ENCODE results near the gene PRSS2. TPM values are rescaled to one million over a fixed set of nuclear protein-coding genes. Genes with fewer than 3 reads are reported as not detected.

Gene PRSS2
- total RNA-seq, 1 donor from 2014 or later: not detected

DNA sequence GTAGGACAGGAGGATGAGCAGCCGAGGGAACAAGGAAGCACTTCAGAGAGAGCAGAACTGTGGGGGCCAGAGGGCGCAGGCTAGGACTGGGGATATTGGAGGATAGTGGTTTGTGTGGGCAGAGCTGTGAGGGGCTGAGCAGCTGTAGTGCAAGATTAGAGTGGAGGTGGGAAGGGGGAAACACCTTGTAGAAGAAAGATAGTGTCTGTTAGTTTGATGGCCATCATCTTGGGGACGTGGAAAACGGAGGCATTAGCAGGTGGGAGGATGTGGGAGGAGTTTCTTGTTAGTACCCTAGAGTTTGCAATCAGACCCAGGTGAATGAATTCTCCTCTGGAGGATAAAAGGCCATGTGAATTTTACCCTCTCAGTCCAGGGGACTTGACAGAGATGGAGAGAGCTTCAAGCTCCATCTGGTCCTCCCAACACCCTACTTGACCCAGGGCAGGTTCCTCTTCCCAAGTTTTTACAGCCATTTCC lies 34.0 kb downstream of the PRSS2 start:
- intact Hi-C loops (cut with DNase I): loop anchor here (5.0 kb wide), 1 partner anchor 1122 kb away; no protein-coding TSS in a partner anchor
- Histone ChIP-seq H3K4me3 (no peak overlapping the region), H3K27me3 (no peaks in the 10 kb centered on the region), H3K36me3 (no peaks in the 10 kb centered on the region), H3K4me1 (no peaks in the 10 kb centered on the region), H3K27ac (no peak overlapping the region), H3K9me3 (no peaks in the 10 kb centered on the region)
- no peak for DNase-seq (ENCODE audit: extremely low spot score in 2 of 2)
- TF ChIP-seq, protein P1, sequence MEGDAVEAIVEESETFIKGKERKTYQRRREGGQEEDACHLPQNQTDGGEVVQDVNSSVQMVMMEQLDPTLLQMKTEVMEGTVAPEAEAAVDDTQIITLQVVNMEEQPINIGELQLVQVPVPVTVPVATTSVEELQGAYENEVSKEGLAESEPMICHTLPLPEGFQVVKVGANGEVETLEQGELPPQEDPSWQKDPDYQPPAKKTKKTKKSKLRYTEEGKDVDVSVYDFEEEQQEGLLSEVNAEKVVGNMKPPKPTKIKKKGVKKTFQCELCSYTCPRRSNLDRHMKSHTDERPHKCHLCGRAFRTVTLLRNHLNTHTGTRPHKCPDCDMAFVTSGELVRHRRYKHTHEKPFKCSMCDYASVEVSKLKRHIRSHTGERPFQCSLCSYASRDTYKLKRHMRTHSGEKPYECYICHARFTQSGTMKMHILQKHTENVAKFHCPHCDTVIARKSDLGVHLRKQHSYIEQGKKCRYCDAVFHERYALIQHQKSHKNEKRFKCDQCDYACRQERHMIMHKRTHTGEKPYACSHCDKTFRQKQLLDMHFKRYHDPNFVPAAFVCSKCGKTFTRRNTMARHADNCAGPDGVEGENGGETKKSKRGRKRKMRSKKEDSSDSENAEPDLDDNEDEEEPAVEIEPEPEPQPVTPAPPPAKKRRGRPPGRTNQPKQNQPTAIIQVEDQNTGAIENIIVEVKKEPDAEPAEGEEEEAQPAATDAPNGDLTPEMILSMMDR (IDR thresholded peaks at IDR 0.05): no peak
- TF ChIP-seq POLR2A (IDR thresholded peaks at IDR 0.05): no peak
- TF ChIP-seq POLR2AphosphoS5 (IDR thresholded peaks at IDR 0.05; ENCODE audit: insufficient read depth in 1 of 2, low read depth in 1 of 2): no peak

DNA sequence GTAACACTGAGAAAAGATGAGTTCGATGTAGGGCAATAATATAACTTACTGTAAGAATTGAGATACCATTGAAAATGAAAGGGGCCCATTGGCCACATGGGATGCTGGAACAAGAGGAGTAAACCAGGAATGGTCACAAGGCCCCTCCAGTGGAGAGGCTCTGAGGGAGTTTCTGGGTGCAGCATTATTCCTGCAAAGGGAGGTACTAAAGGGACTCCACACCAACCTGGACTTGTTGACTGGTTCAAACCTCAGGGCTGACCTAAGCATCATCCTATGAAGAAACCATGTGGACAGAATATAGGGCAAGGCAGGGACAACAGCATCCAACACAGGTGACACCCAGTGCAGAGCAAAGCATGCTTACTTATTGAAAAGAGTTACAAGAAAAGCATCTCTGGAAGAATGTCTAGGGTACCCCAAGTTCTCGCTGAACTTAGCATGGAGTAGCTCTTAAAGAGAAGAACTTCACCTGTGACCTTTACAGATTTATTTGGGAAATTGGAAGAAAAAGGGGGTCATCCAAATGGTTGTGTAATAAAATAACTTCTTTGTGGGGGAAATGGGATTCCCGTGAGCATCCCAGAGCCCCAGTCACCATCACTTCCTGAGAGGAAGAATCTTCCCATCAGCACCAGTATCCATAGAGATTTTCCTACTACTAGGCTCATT lies 34.7 kb downstream of the PRSS2 start:
- H3K4me3 ChIP-seq: no peak overlapping the region
- no peaks in the 10 kb centered on the region for H3K36me3 ChIP-seq
- no peaks in the 10 kb centered on the region for H3K4me1 ChIP-seq
- H3K27ac ChIP-seq: no peak overlapping the region
- H3K27me3 ChIP-seq: no peaks in the 10 kb centered on the region
- no peaks in the 10 kb centered on the region for H3K9me3 ChIP-seq
- intact Hi-C loops (cut with DNase I): no loop called here
- TF ChIP-seq, protein P1 (IDR thresholded peaks at IDR 0.05): no peak
- no peak for TF ChIP-seq POLR2AphosphoS5 (IDR thresholded peaks at IDR 0.05; ENCODE audit: insufficient read depth in 1 of 2, low read depth in 1 of 2)
- no peak for TF ChIP-seq POLR2A (IDR thresholded peaks at IDR 0.05)
- no peak for DNase-seq (ENCODE audit: extremely low spot score in 2 of 2)

DNA sequence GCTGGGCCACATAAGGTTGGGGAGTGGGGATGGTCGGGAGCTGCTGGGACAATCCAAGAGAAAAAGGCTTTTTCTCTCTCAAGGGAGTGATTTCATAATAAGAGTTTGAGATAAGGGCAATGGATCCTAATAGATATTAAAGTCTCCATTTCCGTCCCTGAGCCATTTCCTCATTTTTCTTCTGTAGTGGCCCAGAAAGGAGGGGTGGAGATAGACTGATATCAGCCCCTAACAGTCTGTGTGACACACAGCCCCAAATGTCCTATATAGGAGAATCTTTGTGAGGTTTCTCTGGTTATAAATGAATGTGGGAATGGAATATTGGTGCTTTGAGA lies 35.2 kb downstream of the PRSS2 start:
- Histone ChIP-seq H3K36me3 (no peaks in the 10 kb centered on the region), H3K9me3 (no peaks in the 10 kb centered on the region), H3K27ac (no peak overlapping the region), H3K4me3 (no peak overlapping the region), H3K4me1 (no peaks in the 10 kb centered on the region), H3K27me3 (no peaks in the 10 kb centered on the region)
- DNase-seq (ENCODE audit: extremely low spot score in 2 of 2): no peak
- intact Hi-C loops (cut with DNase I): no loop called here
- TF ChIP-seq, protein P1 (IDR thresholded peaks at IDR 0.05): no peak
- TF ChIP-seq POLR2AphosphoS5 (IDR thresholded peaks at IDR 0.05; ENCODE audit: insufficient read depth in 1 of 2, low read depth in 1 of 2) (no peak), POLR2A (IDR thresholded peaks at IDR 0.05) (no peak)

DNA sequence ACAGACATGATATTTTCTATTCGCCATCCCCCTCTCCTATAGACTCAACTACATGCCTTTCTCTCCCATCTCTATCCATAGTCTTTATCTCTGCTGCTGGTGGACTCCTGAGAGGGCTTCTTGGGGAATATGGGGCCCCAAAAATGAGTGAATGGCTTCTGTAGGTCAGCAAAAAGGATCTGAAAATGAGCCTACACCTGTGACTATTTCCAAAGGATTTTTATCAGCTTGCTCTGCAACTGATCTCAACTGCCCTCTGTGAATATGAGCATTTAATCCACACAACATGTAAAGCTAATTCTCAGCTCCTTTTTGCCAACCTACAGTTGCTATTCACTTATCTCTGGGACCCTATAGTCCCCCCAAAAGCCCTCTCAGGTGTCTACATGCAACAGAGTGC lies 36.2 kb downstream of the PRSS2 start:
- H3K4me1 ChIP-seq: no peaks in the 10 kb centered on the region
- no peak overlapping the region for H3K4me3 ChIP-seq
- TF ChIP-seq POLR2A (IDR thresholded peaks at IDR 0.05) (no peak), POLR2AphosphoS5 (IDR thresholded peaks at IDR 0.05; ENCODE audit: insufficient read depth in 1 of 2, low read depth in 1 of 2) (no peak)
- no peaks in the 10 kb centered on the region for H3K36me3 ChIP-seq
- H3K27ac ChIP-seq: no peak overlapping the region
- H3K9me3 ChIP-seq: no peaks in the 10 kb centered on the region
- H3K27me3 ChIP-seq: no peaks in the 10 kb centered on the region
- intact Hi-C loops (cut with DNase I): no loop called here
- DNase-seq (ENCODE audit: extremely low spot score in 2 of 2): no peak

DNA sequence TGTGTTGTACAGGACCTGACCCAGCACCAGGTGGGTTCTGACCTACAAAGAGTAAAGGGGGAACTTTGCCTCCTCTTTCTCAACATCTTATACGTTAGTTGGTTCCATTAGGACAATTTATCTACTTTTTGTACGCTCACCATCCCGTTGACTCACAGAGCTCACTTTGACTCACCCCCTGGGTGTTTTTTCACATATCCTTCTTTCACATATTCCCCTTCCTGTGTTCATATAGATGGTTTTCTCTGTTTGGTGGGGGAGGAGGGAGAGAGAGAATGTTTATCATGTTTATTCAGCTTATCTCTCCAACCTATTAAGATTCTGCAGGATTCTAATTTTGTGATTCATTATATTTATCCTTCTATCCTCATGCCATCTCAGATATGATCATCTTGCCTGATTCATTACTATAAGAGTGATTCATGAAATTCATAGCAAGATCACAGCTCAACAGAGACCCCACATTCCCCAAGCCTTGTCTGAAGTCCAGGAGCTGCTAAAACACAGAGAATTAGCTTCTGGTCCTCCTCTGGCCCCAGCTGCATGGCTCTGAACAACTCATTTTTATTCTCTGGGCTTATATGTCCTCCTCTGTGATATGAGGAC lies 37.2 kb downstream of the PRSS2 start:
- Histone ChIP-seq H3K9me3 (no peaks in the 10 kb centered on the region), H3K4me1 (no peaks in the 10 kb centered on the region), H3K27ac (no peak overlapping the region), H3K27me3 (no peaks in the 10 kb centered on the region), H3K4me3 (no peak overlapping the region), H3K36me3 (no peaks in the 10 kb centered on the region)
- TF ChIP-seq POLR2A (IDR thresholded peaks at IDR 0.05): no peak
- TF ChIP-seq, protein P1 (IDR thresholded peaks at IDR 0.05): no peak
- TF ChIP-seq POLR2AphosphoS5 (IDR thresholded peaks at IDR 0.05; ENCODE audit: insufficient read depth in 1 of 2, low read depth in 1 of 2): no peak
- DNase-seq (ENCODE audit: extremely low spot score in 2 of 2): no peak
- intact Hi-C loops (cut with DNase I): no loop called here

Measured in vagina (tissue), 2 donors.